Smooth muscle cell (in vitro differentiated cells): ENCODE results near the gene KAZN. TPM values are rescaled to one million over a fixed set of nuclear protein-coding genes. Genes with fewer than 3 reads are reported as not detected.

Source experiments
- DNase-seq: peaks from one replicate; lab custom pipeline; 2025; ENCODE audit not compliant: unreplicated experiment; lab: John Stamatoyannopoulos, UW
- H2AFZ ChIP-seq: fragments of 200-600 bp; sonication (generic); 2 replicates; pipeline ENCODE4 v1.6.0; 2016; ENCODE audit warnings: antibody characterized with exemption, low read depth, mild to moderate bottlenecking
- H3F3A ChIP-seq: fragments of 200-600 bp; sonication (generic); 2 replicates; pipeline ENCODE4 v1.6.0; 2017; ENCODE audit warnings: antibody characterized with exemption, low read depth
- H3K27ac ChIP-seq: fragments of 200-600 bp; sonication (generic); 2 replicates; pipeline ENCODE4 v1.5.1; 2016; ENCODE audit warnings: low read depth, mild to moderate bottlenecking
- H3K27me3 ChIP-seq: fragments of 200-600 bp; sonication (generic); 2 replicates; pipeline ENCODE4 v1.6.1; 2016; ENCODE audit warnings: low read depth, mild to moderate bottlenecking
- H3K36me3 ChIP-seq: fragments of 200-600 bp; sonication (generic); 2 replicates; pipeline ENCODE4 v1.5.1; 2016; ENCODE audit warnings: low read depth
- H3K4me1 ChIP-seq: fragments of 200-600 bp; sonication (generic); 2 replicates; pipeline ENCODE4 v1.5.1; 2016; ENCODE audit warnings: low read depth
- H3K4me2 ChIP-seq: fragments of 200-600 bp; sonication (generic); 2 replicates; pipeline ENCODE4 v1.6.0; 2016; ENCODE audit warnings: mild to moderate bottlenecking
- H3K4me3 ChIP-seq: fragments of 200-600 bp; sonication (generic); 2 replicates; pipeline ENCODE4 v1.5.1; 2016; ENCODE audit warnings: mild to moderate bottlenecking
- H3K79me2 ChIP-seq: fragments of 200-600 bp; sonication (generic); 2 replicates; pipeline ENCODE4 v1.6.0; 2016; ENCODE audit warnings: low read depth, mild to moderate bottlenecking
- H3K9ac ChIP-seq: fragments of 200-600 bp; sonication (generic); 2 replicates; pipeline ENCODE4 v1.6.0; 2016; ENCODE audit warnings: low read depth
- H3K9me3 ChIP-seq: fragments of 200-600 bp; sonication (generic); replicated peaks from 2 replicates; pipeline ENCODE4 v1.5.1; 2016; ENCODE audit warnings: low read depth
- H4K20me1 ChIP-seq: fragments of 200-600 bp; sonication (generic); 2 replicates; pipeline ENCODE4 v1.6.0; 2016; ENCODE audit warnings: low read depth
- WGBS: methylation state at CpG from one replicate; pipeline ENCODE4 v1.1.7; 2016; ENCODE audit warnings: low lambda C conversion rate; 5-methylcytosine and 5-hydroxymethylcytosine counted together
- polyA plus RNA-seq: library from polyadenylated mRNA; unstranded; fragments of >200 nt; fragmentation: Nextera tagmentation; extraction: Ambion mirVana; gene quantifications from 2 replicates; pipeline ENCODE4 v1.2.1, GENCODE V29; 2016
- total RNA-seq: library from RNA; depleted of rRNA; stranded (reverse); fragments of >200 nt; gene quantifications from 2 replicates; pipeline ENCODE4 v1.2.3, GENCODE V29; 2014
- TF ChIP-seq, protein P1 (sequence below): fragments of 200-600 bp; sonication (generic); IDR thresholded peaks from 2 replicates; pipeline ENCODE4 v1.5.1; 2017; ENCODE audit warnings: borderline replicate concordance, mild to moderate bottlenecking, antibody characterized with exemption; ENCODE audit not compliant: insufficient read depth, poor library complexity, severe bottlenecking

KAZN gene
- total and polyA plus RNA-seq, 2 experiments from 2014 or later, result 6.3 to 8.2 TPM

DNA sequence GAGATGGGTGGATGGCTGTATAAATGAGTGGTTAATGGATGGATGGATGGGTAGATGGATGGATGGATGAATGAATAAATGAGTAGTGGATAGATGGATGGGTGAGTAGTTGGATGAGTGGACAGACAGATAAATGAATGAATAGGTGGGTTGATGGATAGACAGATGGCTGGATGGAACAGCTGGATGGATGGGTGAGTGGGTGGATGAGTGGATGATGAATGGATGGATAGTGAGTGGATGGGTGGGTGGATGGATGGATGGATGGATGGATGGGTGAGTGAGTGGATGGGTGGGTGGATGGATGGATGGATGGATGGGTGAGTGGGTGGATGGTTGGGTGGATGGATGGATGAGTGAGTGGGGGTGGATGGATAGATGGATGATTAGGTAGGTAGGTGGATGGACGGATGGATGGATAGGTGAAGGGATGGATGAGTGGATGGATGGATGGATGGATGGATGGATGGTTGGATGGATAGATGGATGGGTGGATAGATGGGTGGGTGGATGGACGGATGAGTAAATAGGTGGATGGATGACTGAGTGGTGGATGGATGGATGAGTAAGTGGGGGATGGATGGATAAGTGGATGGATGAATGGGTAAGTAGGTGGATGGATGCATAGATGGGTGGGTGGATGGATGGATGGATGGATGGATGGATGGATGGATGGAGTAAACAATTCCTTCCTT is 246.6 kb downstream of the KAZN start:
- no peaks in the 10 kb centered on the region for H3K79me2 ChIP-seq
- no peaks in the 10 kb centered on the region for H3K27me3 ChIP-seq
- no peak for DNase-seq
- TF ChIP-seq, protein P1, sequence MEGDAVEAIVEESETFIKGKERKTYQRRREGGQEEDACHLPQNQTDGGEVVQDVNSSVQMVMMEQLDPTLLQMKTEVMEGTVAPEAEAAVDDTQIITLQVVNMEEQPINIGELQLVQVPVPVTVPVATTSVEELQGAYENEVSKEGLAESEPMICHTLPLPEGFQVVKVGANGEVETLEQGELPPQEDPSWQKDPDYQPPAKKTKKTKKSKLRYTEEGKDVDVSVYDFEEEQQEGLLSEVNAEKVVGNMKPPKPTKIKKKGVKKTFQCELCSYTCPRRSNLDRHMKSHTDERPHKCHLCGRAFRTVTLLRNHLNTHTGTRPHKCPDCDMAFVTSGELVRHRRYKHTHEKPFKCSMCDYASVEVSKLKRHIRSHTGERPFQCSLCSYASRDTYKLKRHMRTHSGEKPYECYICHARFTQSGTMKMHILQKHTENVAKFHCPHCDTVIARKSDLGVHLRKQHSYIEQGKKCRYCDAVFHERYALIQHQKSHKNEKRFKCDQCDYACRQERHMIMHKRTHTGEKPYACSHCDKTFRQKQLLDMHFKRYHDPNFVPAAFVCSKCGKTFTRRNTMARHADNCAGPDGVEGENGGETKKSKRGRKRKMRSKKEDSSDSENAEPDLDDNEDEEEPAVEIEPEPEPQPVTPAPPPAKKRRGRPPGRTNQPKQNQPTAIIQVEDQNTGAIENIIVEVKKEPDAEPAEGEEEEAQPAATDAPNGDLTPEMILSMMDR, result no peak
- H4K20me1 ChIP-seq, result no peaks in the 10 kb centered on the region
- H3K27ac ChIP-seq, result no peak overlapping the region
- no peaks in the 10 kb centered on the region for H3F3A ChIP-seq
- H3K9ac ChIP-seq, result no peak overlapping the region
- no peak overlapping the region for H2AFZ ChIP-seq
- no peak overlapping the region for H3K4me3 ChIP-seq
- 94% methylated on average over 2 of the region's 2 CpGs for WGBS
- no peaks in the 10 kb centered on the region for H3K4me1 ChIP-seq
- no peak overlapping the region for H3K4me2 ChIP-seq
- H3K36me3 ChIP-seq, result no peaks in the 10 kb centered on the region
- H3K9me3 ChIP-seq, result peaks cover 3% of the 10 kb centered on the region

DNA sequence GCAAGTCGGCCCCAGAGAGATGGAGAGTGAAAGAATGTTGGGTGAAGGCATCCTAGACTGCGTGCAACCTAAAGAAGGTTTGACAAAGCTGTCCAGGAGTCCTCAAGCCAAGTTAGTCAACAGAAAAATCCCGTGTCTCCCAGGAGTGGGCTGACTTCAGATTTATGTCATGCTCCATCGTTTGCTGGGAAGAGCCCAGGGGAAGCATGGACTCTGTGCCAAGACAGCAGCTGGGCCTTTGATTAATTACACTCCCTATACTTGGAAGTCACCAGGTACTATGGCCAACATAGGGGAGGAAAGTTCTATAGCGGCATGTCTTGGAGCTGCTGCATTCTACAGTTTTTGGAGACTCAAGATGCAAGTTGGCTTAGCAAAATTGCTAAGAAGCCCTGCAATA is 247.4 kb downstream of the KAZN start:
- TF ChIP-seq, protein P1, result no peak
- Histone ChIP-seq H3K27ac (no peak overlapping the region), H3K79me2 (no peaks in the 10 kb centered on the region), H3K9me3 (peaks cover 3% of the 10 kb centered on the region), H2AFZ (no peak overlapping the region), H3K4me1 (no peaks in the 10 kb centered on the region), H3K9ac (no peak overlapping the region), H3K4me3 (no peak overlapping the region), H3K4me2 (no peak overlapping the region), H3F3A (no peaks in the 10 kb centered on the region), H4K20me1 (no peaks in the 10 kb centered on the region), H3K27me3 (no peaks in the 10 kb centered on the region), H3K36me3 (no peaks in the 10 kb centered on the region)
- no peak for DNase-seq
- 96% methylated on average over 5 of the region's 5 CpGs for WGBS

DNA sequence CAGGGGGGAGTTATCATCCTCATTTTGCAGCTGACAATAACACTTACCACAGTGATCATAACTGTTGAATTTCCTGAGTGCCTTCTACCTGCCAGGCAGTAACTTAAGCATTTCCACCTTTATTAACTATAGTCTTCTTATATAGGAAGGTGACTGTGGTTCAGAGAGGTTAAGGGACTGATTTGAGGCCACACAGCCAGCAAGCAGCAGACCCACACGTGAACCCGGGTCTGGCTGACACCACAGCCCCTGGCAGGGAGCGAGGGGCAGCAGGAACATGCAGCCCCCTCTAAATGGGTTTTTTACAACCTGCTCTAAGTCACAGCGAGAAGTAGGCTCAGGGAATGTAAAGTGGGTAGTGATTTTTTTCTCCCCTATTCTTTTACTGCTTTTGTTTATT is 248.2 kb downstream of the KAZN start:
- TF ChIP-seq, protein P1, result no peak

DNA sequence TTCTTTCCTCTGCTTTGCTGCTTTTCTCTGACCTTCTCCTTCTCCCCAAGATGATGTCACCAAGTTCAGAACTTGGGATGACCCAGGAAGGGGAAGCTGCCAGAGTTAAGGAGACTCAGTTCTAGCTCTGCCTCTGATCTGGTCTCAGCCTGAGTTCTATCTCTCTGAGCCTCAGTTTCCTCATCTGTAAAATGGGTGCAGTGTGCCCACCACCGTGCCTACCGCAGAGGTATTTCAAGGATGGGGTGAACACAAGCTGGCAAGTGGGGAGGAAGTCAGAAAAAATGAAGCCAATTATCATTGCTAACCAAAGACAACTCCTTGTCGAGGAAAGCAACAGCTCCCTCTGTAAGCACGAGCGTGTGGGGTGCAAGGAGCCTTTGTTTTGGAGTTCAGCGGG is 249.7 kb downstream of the KAZN start:
- Histone ChIP-seq H3K9ac (no peak overlapping the region), H4K20me1 (no peaks in the 10 kb centered on the region), H3K9me3 (no peaks in the 10 kb centered on the region), H3K27ac (no peak overlapping the region), H3K4me1 (no peaks in the 10 kb centered on the region), H3K4me2 (no peak overlapping the region), H3F3A (no peaks in the 10 kb centered on the region), H2AFZ (no peak overlapping the region), H3K27me3 (no peaks in the 10 kb centered on the region), H3K36me3 (no peaks in the 10 kb centered on the region), H3K79me2 (no peaks in the 10 kb centered on the region), H3K4me3 (no peak overlapping the region)
- TF ChIP-seq, protein P1, result no peak
- DNase-seq, result no peak
- 97% methylated on average over 6 of the region's 6 CpGs for WGBS

More for the DNA sequence above, 248.2 kb downstream of the KAZN start:
- DNase-seq, result no peak
- Histone ChIP-seq H3K79me2 (no peaks in the 10 kb centered on the region), H3K9ac (no peak overlapping the region), H3K4me2 (no peak overlapping the region), H2AFZ (no peak overlapping the region), H4K20me1 (no peaks in the 10 kb centered on the region), H3K4me1 (no peaks in the 10 kb centered on the region), H3K27me3 (no peaks in the 10 kb centered on the region), H3K36me3 (no peaks in the 10 kb centered on the region), H3F3A (no peaks in the 10 kb centered on the region), H3K9me3 (peaks cover 3% of the 10 kb centered on the region), H3K4me3 (no peak overlapping the region), H3K27ac (no peak overlapping the region)
- 89% methylated on average over 4 of the region's 4 CpGs for WGBS
